OCI-LY7 (cell line): ENCODE measurements around the gene TTC24. TPM values are rescaled to one million over a fixed set of nuclear protein-coding genes. Genes with fewer than 3 reads are reported as not detected.
"Not testable (repeated sequence)": the region's sequence is repeated elsewhere in the genome, so short reads cannot be mapped to it uniquely, and the experiment has no call there.

Experiments
- BruUV-seq: library from RNA; stranded (reverse); fragments of 400-500 nt; replicated peaks from 2 replicates; lab custom pipeline; 2021; lab: Mats Ljungman, UMichigan
- CTCF ChIA-PET: fragments of 300-600 bp; sonication (Branson Sonifier 250); formaldehyde crosslinking; loops from one replicate; lab custom pipeline; 2022; ENCODE audit warnings: antibody characterized with exemption; ENCODE audit not compliant: unreplicated experiment; lab: Charles Lee
- POLR2A ChIA-PET: fragments of 300-600 bp; sonication (Branson Sonifier 250); formaldehyde crosslinking; loops from one replicate; lab custom pipeline; 2022; ENCODE audit warnings: antibody characterized with exemption; lab: Charles Lee
- DNase-seq: peaks from one replicate; pipeline ENCODE4 v3.0.0-alpha.2; 2015; ENCODE audit warnings: low spot score
- H2AFZ ChIP-seq: fragments of 200-600 bp; sonication (generic), shearing (Covaris generic); 2 replicates; pipeline ENCODE4 v1.6.1; 2014; ENCODE audit warnings: mild to moderate bottlenecking, antibody characterized with exemption, low read length, moderate library complexity
- H3K27ac ChIP-seq: fragments of 200-600 bp; sonication (generic); 2 replicates; pipeline ENCODE4 v1.5.1; 2014; ENCODE audit warnings: mixed run types, low read depth, mild to moderate bottlenecking, moderate library complexity, low read length, inconsistent platforms; ENCODE audit not compliant: poor library complexity, severe bottlenecking
- H3K36me3 ChIP-seq: fragments of 200-600 bp; sonication (generic); 2 replicates; pipeline ENCODE4 v1.6.1; 2014; ENCODE audit warnings: mild to moderate bottlenecking, antibody characterized with exemption, low read length, moderate library complexity, mixed read lengths; ENCODE audit not compliant: insufficient read depth
- H3K4me1 ChIP-seq: fragments of 200-600 bp; sonication (generic); 2 replicates; pipeline ENCODE4 v1.5.1; 2014; ENCODE audit warnings: mild to moderate bottlenecking, low read length; ENCODE audit not compliant: insufficient read depth, poor library complexity, severe bottlenecking
- H3K4me2 ChIP-seq: fragments of 200-600 bp; sonication (generic); 2 replicates; pipeline ENCODE4 v1.6.1; 2014; ENCODE audit warnings: mild to moderate bottlenecking, low read length
- H3K4me3 ChIP-seq: fragments of 200-600 bp; sonication (generic); 2 replicates; pipeline ENCODE4 v1.5.1; 2014; ENCODE audit warnings: mild to moderate bottlenecking, low read depth, low read length; ENCODE audit not compliant: poor library complexity, severe bottlenecking
- H3K79me2 ChIP-seq: fragments of 200-600 bp; sonication (generic); 2 replicates; pipeline ENCODE4 v1.6.1; 2016; ENCODE audit warnings: low read depth, mild to moderate bottlenecking, low read length, moderate library complexity, mixed read lengths; ENCODE audit not compliant: insufficient read depth
- H3K9me2 ChIP-seq: fragments of 200-600 bp; sonication (generic); 2 replicates; pipeline ENCODE4 v1.6.1; 2016; ENCODE audit warnings: mild to moderate bottlenecking, low read length, mixed read lengths; ENCODE audit not compliant: insufficient read depth
- H3K9me3 ChIP-seq: fragments of 200-600 bp; sonication (generic); 2 replicates; pipeline ENCODE4 v1.6.1; 2014; ENCODE audit warnings: mild to moderate bottlenecking, mixed run types, low read length, mixed read lengths
- H4K20me1 ChIP-seq: fragments of 200-600 bp; sonication (generic); 2 replicates; pipeline ENCODE4 v1.6.1; 2014; ENCODE audit warnings: mild to moderate bottlenecking, antibody characterized with exemption, low read length, moderate library complexity, mixed read lengths; ENCODE audit not compliant: insufficient read depth
- CTCF ChIP-seq: fragments of 200-600 bp; sonication (generic); conservative IDR thresholded peaks from 2 replicates; pipeline ENCODE4 v1.5.1; 2014; ENCODE audit warnings: mild to moderate bottlenecking, antibody characterized with exemption, low read length, moderate library complexity, mixed read lengths
- EZH2phosphoT487 ChIP-seq: fragments of 200-600 bp; sonication (generic); IDR thresholded peaks from 2 replicates; pipeline ENCODE4 v1.6.1; 2018; ENCODE audit warnings: low read depth, borderline replicate concordance, mild to moderate bottlenecking, mixed run types, antibody characterized with exemption, low read length, moderate library complexity, mixed read lengths
- intact Hi-C: fragments of 100-400 bp; cut with micrococcal nuclease; formaldehyde crosslinking; loops from one replicate; pipeline ENCODE4 v1.10.0; 2022; ENCODE audit not compliant: unreplicated experiment
- total RNA-seq, 2 experiments: library from RNA; depleted of rRNA in 1 of 2; stranded (reverse); fragments of >200 nt in 1 of 2; shearing (Covaris generic) in 1 of 2; gene quantifications; 2 replicates each; pipeline ENCODE4 v1.2.3, GENCODE V29; 2014 to 2022

The TTC24 gene
- total RNA-seq, 2 experiments from 2014 or later: 2.8 to 11.9 TPM

- no peak overlapping the region for H2AFZ ChIP-seq
- DNase-seq: no peak
- no peak overlapping the region for H3K27ac ChIP-seq
- H3K4me2 ChIP-seq: no peak overlapping the region
- H3K36me3 ChIP-seq: no peaks in the 10 kb centered on the region
- no peaks in the 10 kb centered on the region for H4K20me1 ChIP-seq
- intact Hi-C loops: no loop called here
- H3K9me3 ChIP-seq: no peaks in the 10 kb centered on the region
- H3K79me2 ChIP-seq: no peaks in the 10 kb centered on the region
- peaks cover 40% of the 10 kb centered on the region for H3K4me1 ChIP-seq
- TF ChIP-seq CTCF: no peak
- TF ChIP-seq EZH2phosphoT487: no peak
- no peaks in the 10 kb centered on the region for H3K9me2 ChIP-seq
- TSS peak; percentile 48 for BruUV-seq
- CTCF ChIA-PET: no interaction called here
- no peak overlapping the region for H3K4me3 ChIP-seq
- POLR2A ChIA-PET: interaction anchor here (1.0 kb wide), 1 partner anchor 86 kb away, joined by 3 read pairs; no protein-coding TSS in a partner anchor
Observed at GRCh38 chr1:156586892-156587477, 7.5 kb downstream of the TTC24 start.

- DNase-seq, H3K4me3 ChIP-seq, H3K36me3 ChIP-seq, H3K79me2 ChIP-seq, H3K4me2 ChIP-seq, H3K9me2 ChIP-seq, CTCF ChIA-PET, H4K20me1 ChIP-seq, BruUV-seq, POLR2A ChIA-PET, H2AFZ ChIP-seq, H3K9me3 ChIP-seq, intact Hi-C loops, H3K27ac ChIP-seq: not testable (repeated sequence)
- peaks cover 39% of the 10 kb centered on the region for H3K4me1 ChIP-seq
Observed at GRCh38 chr1:156587927-156588326, 8.4 kb downstream of the TTC24 start.

GRCh38 chr1:156589546-156589945 lies 10.0 kb downstream of the TTC24 start:
- no peak overlapping the region for H3K4me2 ChIP-seq
- DNase-seq: no peak
- CTCF ChIA-PET: no interaction called here
- intact Hi-C loops: no loop called here
- no peaks in the 10 kb centered on the region for H3K9me3 ChIP-seq
- H3K79me2 ChIP-seq: no peaks in the 10 kb centered on the region
- H3K4me3 ChIP-seq: no peak overlapping the region
- POLR2A ChIA-PET: interaction anchor here (0.6 kb wide), 2 partner anchors 39 to 99 kb away, joined by 3 read pairs; no protein-coding TSS in a partner anchor
- no peak overlapping the region for H3K27ac ChIP-seq
- H3K36me3 ChIP-seq: peaks cover 22% of the 10 kb centered on the region
- H3K9me2 ChIP-seq: no peaks in the 10 kb centered on the region
- H2AFZ ChIP-seq: no peak overlapping the region
- BruUV-seq: no TSS peak
- H4K20me1 ChIP-seq: no peaks in the 10 kb centered on the region
- TF ChIP-seq EZH2phosphoT487: no peak
- no peak for TF ChIP-seq CTCF
- peaks cover 32% of the 10 kb centered on the region for H3K4me1 ChIP-seq
